ENCODE measurements around the gene SCGB3A1. TPM values are rescaled to one million over a fixed set of nuclear protein-coding genes. Genes with fewer than 3 reads are reported as not detected.

The SCGB3A1 gene
- total RNA-seq, 2 experiments from 2014 or later = not detected

- no peak for ATAC-seq
- no peaks in the 10 kb centered on the region for H3K36me3 Mint-ChIP-seq (ENCODE audit: low read depth)
- intact Hi-C loops (cut with micrococcal nuclease) = no loop called here
- no peaks in the 10 kb centered on the region for H3K9me3 Mint-ChIP-seq
- no peak for TF ChIP-seq CTCF (IDR thresholded peaks at IDR 0.05)
- ChIA-PET POLR2A (no interaction called here), CTCF (no interaction called here)
- no peaks in the 10 kb centered on the region for H3K4me1 Mint-ChIP-seq (ENCODE audit: low read depth)
- DNase-seq = no peak
- no peak overlapping the region for H3K4me3 Mint-ChIP-seq
- no peaks in the 10 kb centered on the region for H3K27me3 Mint-ChIP-seq
- no peak overlapping the region for H3K27ac Mint-ChIP-seq
These were observed 40.5 kb upstream of the SCGB3A1 start for GRCh38 chr5:180631549-180632383.

- no peak overlapping the region for H3K27ac Mint-ChIP-seq
- H3K27me3 Mint-ChIP-seq = no peaks in the 10 kb centered on the region
- intact Hi-C loops (cut with micrococcal nuclease) = no loop called here
- no peak for TF ChIP-seq CTCF (IDR thresholded peaks at IDR 0.05)
- no peaks in the 10 kb centered on the region for H3K9me3 Mint-ChIP-seq
- CTCF ChIA-PET = no interaction called here
- no peak for DNase-seq
- POLR2A ChIA-PET = no interaction called here
- no peaks in the 10 kb centered on the region for H3K36me3 Mint-ChIP-seq (ENCODE audit: low read depth)
- no peak overlapping the region for H3K4me3 Mint-ChIP-seq
- no peak for ATAC-seq
- no peaks in the 10 kb centered on the region for H3K4me1 Mint-ChIP-seq (ENCODE audit: low read depth)
These were observed 39.1 kb upstream of the SCGB3A1 start for GRCh38 chr5:180630426-180630825.

GRCh38 chr5:180629831-180630382 lies 38.6 kb upstream of the SCGB3A1 start:
- H3K27ac Mint-ChIP-seq = no peak overlapping the region
- DNase-seq (no peak), ATAC-seq (no peak)
- ChIA-PET POLR2A (no interaction called here), CTCF (no interaction called here)
- H3K4me3 Mint-ChIP-seq = no peak overlapping the region
- intact Hi-C loops (cut with micrococcal nuclease) = no loop called here
- H3K9me3 Mint-ChIP-seq = no peaks in the 10 kb centered on the region
- TF ChIP-seq CTCF (IDR thresholded peaks at IDR 0.05) = no peak
- H3K27me3 Mint-ChIP-seq = no peaks in the 10 kb centered on the region
- H3K36me3 Mint-ChIP-seq (ENCODE audit: low read depth) = no peaks in the 10 kb centered on the region
- no peaks in the 10 kb centered on the region for H3K4me1 Mint-ChIP-seq (ENCODE audit: low read depth)

- POLR2A ChIA-PET = interaction anchor here (0.6 kb wide), 1 partner anchor 1036 kb away, joined by 4 read pairs; no protein-coding TSS in a partner anchor
- CTCF ChIA-PET = no interaction called here
- Mint-ChIP-seq H3K9me3 (no peaks in the 10 kb centered on the region), H3K36me3 (ENCODE audit: low read depth) (no peaks in the 10 kb centered on the region), H3K27me3 (no peaks in the 10 kb centered on the region), H3K4me3 (no peak overlapping the region), H3K4me1 (ENCODE audit: low read depth) (peaks cover 4% of the 10 kb centered on the region), H3K27ac (no peak overlapping the region)
- TF ChIP-seq CTCF (IDR thresholded peaks at IDR 0.05) = no peak
- intact Hi-C loops (cut with micrococcal nuclease) = no loop called here
- ATAC-seq (no peak), DNase-seq (no peak)
These were observed 37.8 kb upstream of the SCGB3A1 start for GRCh38 chr5:180628827-180629750.
